Liver (tissue), 9 donors: Measurements from ENCODE around the gene RNPS1. TPM values are rescaled to one million over a fixed set of nuclear protein-coding genes. Genes with fewer than 3 reads are reported as not detected.

ENCODE experiments used
- DNase-seq: peaks from one replicate; pipeline ENCODE4 v3.0.0-alpha.2; 2017; ENCODE audit warnings: low spot score
- H3K27ac ChIP-seq, 2 donors: one replicate each; pipeline ENCODE4 v1.7.0; 2013; ENCODE audit warnings: inconsistent platforms in 2 of 2, low read length in 2 of 2, control low read depth in 1 of 2, low read depth in 1 of 2, mild to moderate bottlenecking in 1 of 2
- H3K27me3 ChIP-seq, 4 donors: one replicate each; pipeline versions ENCODE4 v1.6.1 to v1.7.0; 2013; ENCODE audit warnings: low read length in 3 of 4, inconsistent platforms in 1 of 4, mild to moderate bottlenecking in 1 of 4, moderate library complexity in 1 of 4; ENCODE audit not compliant: control insufficient read depth in 4 of 4, insufficient read depth in 4 of 4
- H3K36me3 ChIP-seq, 4 donors: one replicate each; pipeline versions ENCODE4 v1.6.1 to v1.7.0; 2013; ENCODE audit warnings: low read length in 3 of 4, mild to moderate bottlenecking in 3 of 4, low read depth in 1 of 4, moderate library complexity in 1 of 4; ENCODE audit not compliant: control insufficient read depth in 4 of 4, insufficient read depth in 3 of 4
- H3K4me1 ChIP-seq, 4 donors: one replicate each; pipeline versions ENCODE4 v1.6.1 to v1.7.0; 2013; ENCODE audit warnings: low read length in 3 of 4, mild to moderate bottlenecking in 3 of 4, moderate library complexity in 1 of 4; ENCODE audit not compliant: control insufficient read depth in 4 of 4, insufficient read depth in 4 of 4
- H3K4me3 ChIP-seq, 3 donors: one replicate each; pipeline versions ENCODE4 v1.6.1 to v1.7.0; 2013; ENCODE audit warnings: low read length in 3 of 3, control low read depth in 1 of 3, low read depth in 1 of 3, mild to moderate bottlenecking in 1 of 3
- H3K9ac ChIP-seq, 2 donors: one replicate each; pipeline ENCODE4 v1.7.0; 2013; ENCODE audit warnings: low read length in 2 of 2, mild to moderate bottlenecking in 2 of 2, moderate library complexity in 2 of 2, control low read depth in 1 of 2, low read depth in 1 of 2
- H3K9me3 ChIP-seq, 4 donors: one replicate each; pipeline versions ENCODE4 v1.6.1 to v1.7.0; 2013; ENCODE audit warnings: low read length in 3 of 4; ENCODE audit not compliant: control insufficient read depth in 4 of 4
- EGR1 ChIP-seq, 2 donors: IDR thresholded peaks; 2 replicates each; pipeline ENCODE4 v1.6.1; 2016 to 2018; ENCODE audit warnings: antibody characterized with exemption in 2 of 2, low read depth in 2 of 2
- FOXA1 ChIP-seq: IDR thresholded peaks from 2 replicates; pipeline ENCODE4 v1.6.1; 2016; ENCODE audit warnings: antibody characterized with exemption
- FOXA2 ChIP-seq: IDR thresholded peaks from 2 replicates; pipeline ENCODE4 v1.6.1; 2016; ENCODE audit warnings: antibody characterized with exemption
- GABPA ChIP-seq, 2 donors: IDR thresholded peaks in 1 of 2; conservative IDR thresholded peaks in 1 of 2; 2 replicates each; pipeline ENCODE4 v1.6.1; 2016; ENCODE audit warnings: antibody characterized with exemption in 2 of 2, mild to moderate bottlenecking in 1 of 2, moderate library complexity in 1 of 2
- HNF4A ChIP-seq, 2 donors: conservative IDR thresholded peaks; 2 replicates each; pipeline ENCODE4 v1.6.1; 2016; ENCODE audit warnings: antibody characterized with exemption in 2 of 2, mild to moderate bottlenecking in 2 of 2
- HNF4G ChIP-seq: IDR thresholded peaks from 2 replicates; pipeline ENCODE4 v1.6.1; 2016; ENCODE audit warnings: antibody characterized with exemption
- JUND ChIP-seq, 2 donors: IDR thresholded peaks; 2 replicates each; pipeline ENCODE4 v1.6.1; 2016; ENCODE audit warnings: antibody characterized with exemption in 2 of 2
- MAX ChIP-seq: IDR thresholded peaks from 2 replicates; pipeline ENCODE4 v1.6.1; 2016; ENCODE audit warnings: antibody characterized with exemption
- NR2F2 ChIP-seq: IDR thresholded peaks from 2 replicates; pipeline ENCODE4 v1.6.1; 2016; ENCODE audit warnings: antibody characterized with exemption
- RAD21 ChIP-seq, 2 donors: IDR thresholded peaks; 2 replicates each; pipeline ENCODE4 v1.6.1; 2016; ENCODE audit warnings: antibody characterized with exemption in 2 of 2, mild to moderate bottlenecking in 2 of 2
- RXRA ChIP-seq, 2 donors: IDR thresholded peaks; 2 replicates each; pipeline ENCODE4 v1.6.1; 2017 to 2018; ENCODE audit warnings: antibody characterized with exemption in 2 of 2, mild to moderate bottlenecking in 1 of 2
- SP1 ChIP-seq: IDR thresholded peaks from 2 replicates; pipeline ENCODE4 v1.6.1; 2018; ENCODE audit warnings: antibody characterized with exemption, mild to moderate bottlenecking
- TAF1 ChIP-seq: conservative IDR thresholded peaks from 2 replicates; pipeline ENCODE4 v1.6.1; 2016; ENCODE audit warnings: antibody characterized with exemption, mild to moderate bottlenecking
- YY1 ChIP-seq: IDR thresholded peaks from 2 replicates; pipeline ENCODE4 v1.6.1; 2016; ENCODE audit warnings: antibody characterized with exemption, mild to moderate bottlenecking
- WGBS: extraction: QIAGEN DNeasy Blood & Tissue Kit; methylation state at CpG from one replicate; pipeline ENCODE4 v1.1.7; 2013; 5-methylcytosine and 5-hydroxymethylcytosine counted together
- polyA plus RNA-seq, 2 donors: library from polyadenylated mRNA; stranded (reverse) in 1 of 2; unstranded in 1 of 2; fragments of 200-250 nt in 1 of 2; fragments of >200 nt in 1 of 2; fragmentation: Nextera tagmentation in 1 of 2; extraction: Ambion mirVana in 1 of 2; gene quantifications; one replicate each; pipeline versions ENCODE4 v1.2.1 to v1.2.3, GENCODE V29; 2013 to 2015
- total RNA-seq, 2 donors: library from RNA; depleted of rRNA; stranded (reverse); fragments of >200 nt; gene quantifications; one replicate each; pipeline ENCODE4 v1.2.3, GENCODE V29; 2014
- TF ChIP-seq, protein P1 (sequence below): fragments of 150-350 bp; IDR thresholded peaks from 2 replicates; pipeline ENCODE4 v1.5.1; 2017; ENCODE audit warnings: improper control_type of control experiment, low read depth, low read length; ENCODE audit not compliant: missing input control
- TF ChIP-seq, protein P2 (sequence below): IDR thresholded peaks from 2 replicates; pipeline ENCODE4 v1.6.1; 2016; ENCODE audit warnings: antibody characterized with exemption
- TF ChIP-seq, protein P3 (sequence below): IDR thresholded peaks from 2 replicates; pipeline ENCODE4 v1.6.1; 2016; ENCODE audit warnings: antibody characterized with exemption
- TF ChIP-seq, protein P4 (sequence below): IDR thresholded peaks from 2 replicates; pipeline ENCODE4 v1.6.1; 2016; ENCODE audit warnings: antibody characterized with exemption, mild to moderate bottlenecking
- donor health status: healthy.
- donor health status: healthy.
- donor health status: healthy.
- donor health status: healthy.
- donor health status: healthy.

Gene RNPS1
- total and polyA plus RNA-seq, 4 donors, result 31.3 to 38.2 (median 36.7) TPM

DNA sequence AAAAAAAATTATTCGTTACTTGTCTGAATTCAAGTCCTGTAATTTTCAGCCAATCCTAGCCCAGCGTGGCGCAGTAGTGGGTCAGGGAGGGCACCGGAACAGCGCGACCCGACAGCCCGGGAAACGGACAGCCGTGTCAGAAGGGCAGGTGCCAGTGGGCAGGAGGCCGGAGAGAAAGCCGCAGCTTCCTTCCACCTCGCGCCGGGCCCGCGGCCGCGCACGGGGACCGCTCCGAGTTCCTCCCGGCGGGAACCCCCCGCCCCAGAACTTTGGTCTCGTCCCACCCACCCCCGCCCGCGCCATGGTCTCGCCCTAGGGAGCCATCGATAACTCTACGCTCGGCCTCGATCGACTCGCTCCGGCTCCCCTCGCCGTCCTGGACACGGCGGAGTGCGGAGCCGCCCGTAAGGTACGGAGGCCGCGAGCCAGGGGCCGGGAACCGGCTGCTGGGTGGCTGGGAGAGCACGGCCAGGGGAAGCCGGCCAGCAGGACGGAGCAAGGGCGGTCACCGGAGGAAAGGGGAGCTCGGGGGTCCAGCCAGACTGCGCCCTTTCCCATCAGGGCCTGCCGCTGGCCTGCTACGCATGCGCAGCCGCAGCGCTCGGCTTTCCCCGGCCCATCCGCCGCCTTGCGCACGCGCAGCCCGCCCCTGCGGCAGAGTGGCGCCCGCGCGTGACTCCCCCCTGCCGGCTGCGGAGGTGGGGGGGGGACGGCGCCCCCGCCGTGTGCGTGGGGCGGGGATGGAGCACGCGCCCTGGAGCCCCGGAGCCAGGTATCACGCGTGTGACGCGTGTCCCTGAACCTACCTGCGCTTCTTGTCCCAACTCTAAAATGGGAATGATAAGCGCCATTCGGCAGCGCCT is 62.6 kb downstream of the RNPS1 start, which contains the start of gene MLST8:
Gene MLST8, plus strand, starts transcription at position 351 of the 863 bp plus-strand sequence. CDS start 632 bp downstream, outside the sequence.
- peaks cover 4 to 19% (median 10%) of the 10 kb centered on the region in 4 donors for H3K4me1 ChIP-seq
- peak within 1 kb of the TSS; percentile 80 to 98 for H3K27ac ChIP-seq
- WGBS, result under 1% methylated on average over 93 of the region's 93 CpGs
- H3K9ac ChIP-seq, result peak within 1 kb of the TSS; percentile 12 to 74
- H3K36me3 ChIP-seq, result peaks cover 0 to 21% (median 6%) of the 10 kb centered on the region in 4 donors
- peak within 1 kb of the TSS; percentile 50 to 85 (median 76) for H3K4me3 ChIP-seq
- TF ChIP-seq GABPA (IDR thresholded peaks at IDR 0.05 in 1 of 2, conservative IDR thresholded peaks at IDR 0.05 in 1 of 2) (peak in 1 of 2 donors; percentile 59), JUND (IDR thresholded peaks at IDR 0.05) (no peak), SP1 (peak; percentile 45), EGR1 (IDR thresholded peaks at IDR 0.05; ENCODE audit: low read depth in 2 of 2) (no peak), FOXA1 (no peak), YY1 (peak; percentile 84), TAF1 (no peak), MAX (no peak), NR2F2 (peak; percentile 52), HNF4A (conservative IDR thresholded peaks at IDR 0.05) (no peak), RXRA (IDR thresholded peaks at IDR 0.05) (no peak), HNF4G (no peak), RAD21 (IDR thresholded peaks at IDR 0.05) (no peak), FOXA2 (no peak)
- TF ChIP-seq, protein P1, sequence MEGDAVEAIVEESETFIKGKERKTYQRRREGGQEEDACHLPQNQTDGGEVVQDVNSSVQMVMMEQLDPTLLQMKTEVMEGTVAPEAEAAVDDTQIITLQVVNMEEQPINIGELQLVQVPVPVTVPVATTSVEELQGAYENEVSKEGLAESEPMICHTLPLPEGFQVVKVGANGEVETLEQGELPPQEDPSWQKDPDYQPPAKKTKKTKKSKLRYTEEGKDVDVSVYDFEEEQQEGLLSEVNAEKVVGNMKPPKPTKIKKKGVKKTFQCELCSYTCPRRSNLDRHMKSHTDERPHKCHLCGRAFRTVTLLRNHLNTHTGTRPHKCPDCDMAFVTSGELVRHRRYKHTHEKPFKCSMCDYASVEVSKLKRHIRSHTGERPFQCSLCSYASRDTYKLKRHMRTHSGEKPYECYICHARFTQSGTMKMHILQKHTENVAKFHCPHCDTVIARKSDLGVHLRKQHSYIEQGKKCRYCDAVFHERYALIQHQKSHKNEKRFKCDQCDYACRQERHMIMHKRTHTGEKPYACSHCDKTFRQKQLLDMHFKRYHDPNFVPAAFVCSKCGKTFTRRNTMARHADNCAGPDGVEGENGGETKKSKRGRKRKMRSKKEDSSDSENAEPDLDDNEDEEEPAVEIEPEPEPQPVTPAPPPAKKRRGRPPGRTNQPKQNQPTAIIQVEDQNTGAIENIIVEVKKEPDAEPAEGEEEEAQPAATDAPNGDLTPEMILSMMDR, result no peak
- TF ChIP-seq, protein P2, sequence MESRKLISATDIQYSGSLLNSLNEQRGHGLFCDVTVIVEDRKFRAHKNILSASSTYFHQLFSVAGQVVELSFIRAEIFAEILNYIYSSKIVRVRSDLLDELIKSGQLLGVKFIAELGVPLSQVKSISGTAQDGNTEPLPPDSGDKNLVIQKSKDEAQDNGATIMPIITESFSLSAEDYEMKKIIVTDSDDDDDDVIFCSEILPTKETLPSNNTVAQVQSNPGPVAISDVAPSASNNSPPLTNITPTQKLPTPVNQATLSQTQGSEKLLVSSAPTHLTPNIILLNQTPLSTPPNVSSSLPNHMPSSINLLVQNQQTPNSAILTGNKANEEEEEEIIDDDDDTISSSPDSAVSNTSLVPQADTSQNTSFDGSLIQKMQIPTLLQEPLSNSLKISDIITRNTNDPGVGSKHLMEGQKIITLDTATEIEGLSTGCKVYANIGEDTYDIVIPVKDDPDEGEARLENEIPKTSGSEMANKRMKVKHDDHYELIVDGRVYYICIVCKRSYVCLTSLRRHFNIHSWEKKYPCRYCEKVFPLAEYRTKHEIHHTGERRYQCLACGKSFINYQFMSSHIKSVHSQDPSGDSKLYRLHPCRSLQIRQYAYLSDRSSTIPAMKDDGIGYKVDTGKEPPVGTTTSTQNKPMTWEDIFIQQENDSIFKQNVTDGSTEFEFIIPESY, result no peak
- TF ChIP-seq, protein P3, sequence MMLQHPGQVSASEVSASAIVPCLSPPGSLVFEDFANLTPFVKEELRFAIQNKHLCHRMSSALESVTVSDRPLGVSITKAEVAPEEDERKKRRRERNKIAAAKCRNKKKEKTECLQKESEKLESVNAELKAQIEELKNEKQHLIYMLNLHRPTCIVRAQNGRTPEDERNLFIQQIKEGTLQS, result no peak
- TF ChIP-seq, protein P4, sequence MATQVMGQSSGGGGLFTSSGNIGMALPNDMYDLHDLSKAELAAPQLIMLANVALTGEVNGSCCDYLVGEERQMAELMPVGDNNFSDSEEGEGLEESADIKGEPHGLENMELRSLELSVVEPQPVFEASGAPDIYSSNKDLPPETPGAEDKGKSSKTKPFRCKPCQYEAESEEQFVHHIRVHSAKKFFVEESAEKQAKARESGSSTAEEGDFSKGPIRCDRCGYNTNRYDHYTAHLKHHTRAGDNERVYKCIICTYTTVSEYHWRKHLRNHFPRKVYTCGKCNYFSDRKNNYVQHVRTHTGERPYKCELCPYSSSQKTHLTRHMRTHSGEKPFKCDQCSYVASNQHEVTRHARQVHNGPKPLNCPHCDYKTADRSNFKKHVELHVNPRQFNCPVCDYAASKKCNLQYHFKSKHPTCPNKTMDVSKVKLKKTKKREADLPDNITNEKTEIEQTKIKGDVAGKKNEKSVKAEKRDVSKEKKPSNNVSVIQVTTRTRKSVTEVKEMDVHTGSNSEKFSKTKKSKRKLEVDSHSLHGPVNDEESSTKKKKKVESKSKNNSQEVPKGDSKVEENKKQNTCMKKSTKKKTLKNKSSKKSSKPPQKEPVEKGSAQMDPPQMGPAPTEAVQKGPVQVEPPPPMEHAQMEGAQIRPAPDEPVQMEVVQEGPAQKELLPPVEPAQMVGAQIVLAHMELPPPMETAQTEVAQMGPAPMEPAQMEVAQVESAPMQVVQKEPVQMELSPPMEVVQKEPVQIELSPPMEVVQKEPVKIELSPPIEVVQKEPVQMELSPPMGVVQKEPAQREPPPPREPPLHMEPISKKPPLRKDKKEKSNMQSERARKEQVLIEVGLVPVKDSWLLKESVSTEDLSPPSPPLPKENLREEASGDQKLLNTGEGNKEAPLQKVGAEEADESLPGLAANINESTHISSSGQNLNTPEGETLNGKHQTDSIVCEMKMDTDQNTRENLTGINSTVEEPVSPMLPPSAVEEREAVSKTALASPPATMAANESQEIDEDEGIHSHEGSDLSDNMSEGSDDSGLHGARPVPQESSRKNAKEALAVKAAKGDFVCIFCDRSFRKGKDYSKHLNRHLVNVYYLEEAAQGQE, result no peak
- H3K27me3 ChIP-seq, result no peaks in the 10 kb centered on the region
- H3K9me3 ChIP-seq, result no peaks in the 10 kb centered on the region
- DNase-seq, result peak; percentile 93
